Measurements from ENCODE around the gene LOXL1. TPM values are rescaled to one million over a fixed set of nuclear protein-coding genes. Genes with fewer than 3 reads are reported as not detected.

The LOXL1 gene
- total RNA-seq, 1 donor from 2014 or later: 62.8 TPM

GRCh38 chr15:73899197-73900094 lies 26.8 kb upstream of the LOXL1 start:
- no peak for DNase-seq (ENCODE audit: low read depth)

- no peak for DNase-seq (ENCODE audit: low read depth)
These were observed 26.1 kb upstream of the LOXL1 start for GRCh38 chr15:73900095-73900712.

GRCh38 chr15:73901126-73901810 lies 25.0 kb upstream of the LOXL1 start:
- no peak for DNase-seq (ENCODE audit: low read depth)

- no peak for DNase-seq (ENCODE audit: low read depth)
These were observed 23.9 kb upstream of the LOXL1 start for GRCh38 chr15:73902121-73903020.

- DNase-seq (ENCODE audit: low read depth): no peak
These were observed 22.0 kb upstream of the LOXL1 start for GRCh38 chr15:73904026-73904815.

- DNase-seq (ENCODE audit: low read depth): no peak
These were observed 20.9 kb upstream of the LOXL1 start for GRCh38 chr15:73905225-73905827.

- DNase-seq (ENCODE audit: low read depth): no peak
These were observed 19.8 kb upstream of the LOXL1 start for GRCh38 chr15:73906346-73907034.

- DNase-seq (ENCODE audit: low read depth): no peak
These were observed 19.2 kb upstream of the LOXL1 start for GRCh38 chr15:73907035-73907408.

- peak; percentile 38 for DNase-seq (ENCODE audit: low read depth)
These were observed 18.0 kb upstream of the LOXL1 start for GRCh38 chr15:73908030-73908821.

- DNase-seq (ENCODE audit: low read depth): no peak
These were observed 17.5 kb upstream of the LOXL1 start for GRCh38 chr15:73908822-73909122.

- DNase-seq (ENCODE audit: low read depth): no peak
These were observed 16.6 kb upstream of the LOXL1 start for GRCh38 chr15:73909651-73910050.

- no peak for DNase-seq (ENCODE audit: low read depth)
These were observed 15.5 kb upstream of the LOXL1 start for GRCh38 chr15:73910522-73911303.

- no peak for DNase-seq (ENCODE audit: low read depth)
These were observed 14.1 kb upstream of the LOXL1 start for GRCh38 chr15:73912030-73912596.

- no peak for DNase-seq (ENCODE audit: low read depth)
These were observed 12.1 kb upstream of the LOXL1 start for GRCh38 chr15:73914145-73914544.

GRCh38 chr15:73915082-73915481 lies 11.2 kb upstream of the LOXL1 start:
- no peak for DNase-seq (ENCODE audit: low read depth)

- DNase-seq (ENCODE audit: low read depth): no peak
These were observed 7.5 kb upstream of the LOXL1 start for GRCh38 chr15:73918784-73919183.

- no peak for DNase-seq (ENCODE audit: low read depth)
These were observed 6.6 kb upstream of the LOXL1 start for GRCh38 chr15:73919706-73920105.

Data from renal cortical epithelial cell (primary cell).